ENCODE data around the gene SH3RF1.

- TF ChIP-seq, protein P1, sequence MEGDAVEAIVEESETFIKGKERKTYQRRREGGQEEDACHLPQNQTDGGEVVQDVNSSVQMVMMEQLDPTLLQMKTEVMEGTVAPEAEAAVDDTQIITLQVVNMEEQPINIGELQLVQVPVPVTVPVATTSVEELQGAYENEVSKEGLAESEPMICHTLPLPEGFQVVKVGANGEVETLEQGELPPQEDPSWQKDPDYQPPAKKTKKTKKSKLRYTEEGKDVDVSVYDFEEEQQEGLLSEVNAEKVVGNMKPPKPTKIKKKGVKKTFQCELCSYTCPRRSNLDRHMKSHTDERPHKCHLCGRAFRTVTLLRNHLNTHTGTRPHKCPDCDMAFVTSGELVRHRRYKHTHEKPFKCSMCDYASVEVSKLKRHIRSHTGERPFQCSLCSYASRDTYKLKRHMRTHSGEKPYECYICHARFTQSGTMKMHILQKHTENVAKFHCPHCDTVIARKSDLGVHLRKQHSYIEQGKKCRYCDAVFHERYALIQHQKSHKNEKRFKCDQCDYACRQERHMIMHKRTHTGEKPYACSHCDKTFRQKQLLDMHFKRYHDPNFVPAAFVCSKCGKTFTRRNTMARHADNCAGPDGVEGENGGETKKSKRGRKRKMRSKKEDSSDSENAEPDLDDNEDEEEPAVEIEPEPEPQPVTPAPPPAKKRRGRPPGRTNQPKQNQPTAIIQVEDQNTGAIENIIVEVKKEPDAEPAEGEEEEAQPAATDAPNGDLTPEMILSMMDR (IDR thresholded peaks at IDR 0.05), result no peak
- TF ChIP-seq POLR2AphosphoS5 (IDR thresholded peaks at IDR 0.05; ENCODE audit: low read depth, low read length) (no peak), SIN3A (IDR thresholded peaks at IDR 0.05; ENCODE audit: borderline replicate concordance, insufficient read depth, low read depth, low read length) (no peak)
Measured at GRCh38 chr4:169208516-169208915, 62.2 kb downstream of the SH3RF1 start.
